ENCODE data around the gene ATRN.

- TF ChIP-seq MYBL2 (CRISPR knock-in tag; IDR thresholded peaks at IDR 0.05) (no peak), CTCF (IDR thresholded peaks at IDR 0.05) (no peak), AFF4 (CRISPR knock-in tag; IDR thresholded peaks at IDR 0.05; ENCODE audit: borderline replicate concordance) (no peak), NR1H2 (CRISPR knock-in tag; IDR thresholded peaks at IDR 0.05) (no peak), USF2 (CRISPR knock-in tag; IDR thresholded peaks at IDR 0.05) (no peak), IRF2 (CRISPR knock-in tag; IDR thresholded peaks at IDR 0.05; ENCODE audit: borderline replicate concordance, low read depth) (no peak), ZNF263 (CRISPR knock-in tag; IDR thresholded peaks at IDR 0.05; ENCODE audit: low read depth) (no peak), SMAD3 (CRISPR knock-in tag; IDR thresholded peaks at IDR 0.05; ENCODE audit: borderline replicate concordance) (no peak), ZNF281 (CRISPR knock-in tag; IDR thresholded peaks at IDR 0.05) (no peak), CBFB (CRISPR knock-in tag; IDR thresholded peaks at IDR 0.05; ENCODE audit: low read depth) (no peak), ZNF416 (CRISPR knock-in tag; IDR thresholded peaks at IDR 0.05) (no peak)
These were observed 201.2 kb downstream of the ATRN start for GRCh38 chr20:3671986-3672546.
